Ascending aorta (tissue), 2 donors: ENCODE measurements around the gene BMAL1. TPM values are rescaled to one million over a fixed set of nuclear protein-coding genes. Genes with fewer than 3 reads are reported as not detected.

Source experiments
- DNase-seq, 2 donors: peaks; one replicate each; pipeline ENCODE4 v3.0.0-alpha.2; 2019; ENCODE audit warnings: low spot score in 2 of 2
- H3K27ac ChIP-seq, 2 donors: fragments of 200-600 bp; sonication (generic); one replicate each; pipeline ENCODE4 v1.5.1; 2016 to 2017; ENCODE audit warnings: mild to moderate bottlenecking in 1 of 2
- H3K27me3 ChIP-seq: fragments of 200-600 bp; sonication (generic); one replicate; pipeline ENCODE4 v1.5.1; 2017
- H3K36me3 ChIP-seq, 2 donors: fragments of 200-600 bp; sonication (generic); one replicate each; pipeline ENCODE4 v1.5.1; 2016
- H3K4me1 ChIP-seq, 2 donors: fragments of 200-600 bp; sonication (generic); one replicate each; pipeline ENCODE4 v1.5.1; 2016 to 2017; ENCODE audit warnings: mild to moderate bottlenecking in 1 of 2
- H3K4me3 ChIP-seq, 2 donors: fragments of 200-600 bp; sonication (generic); one replicate each; pipeline ENCODE4 v1.5.1; 2016 to 2017; ENCODE audit warnings: mild to moderate bottlenecking in 1 of 2
- H3K9me3 ChIP-seq, 2 donors: fragments of 200-600 bp; sonication (generic); one replicate each; pipeline ENCODE4 v1.5.1; 2016
- intact Hi-C: fragments of 100-400 bp; cut with DNase I; formaldehyde crosslinking; loops from one replicate; pipeline ENCODE4 v1.15.1; 2023
- total RNA-seq: library from RNA; depleted of rRNA; stranded (reverse); fragments of >200 nt; gene quantifications from one replicate; pipeline ENCODE4 v1.1.0, GENCODE V29; 2016
- TF ChIP-seq, protein P1 (sequence below), 3 experiments: fragments of 200-600 bp in 2 of 3; fragments of 450-650 bp in 1 of 3; sonication (generic) in 2 of 3; IDR thresholded peaks; one replicate each; pipeline ENCODE4 v1.5.1; 2016 to 2019; ENCODE audit warnings: antibody characterized with exemption in 3 of 3, mild to moderate bottlenecking in 1 of 3, moderate library complexity in 1 of 3

BMAL1 gene
- total RNA-seq, 1 donor from 2014 or later, result 15.9 TPM

GRCh38 chr11:13327421-13327820, 49.8 kb downstream of the BMAL1 start:
- intact Hi-C loops, result no loop called here
- no peaks in the 10 kb centered on the region for H3K36me3 ChIP-seq
- H3K9me3 ChIP-seq, result no peaks in the 10 kb centered on the region
- H3K27me3 ChIP-seq, result no peaks in the 10 kb centered on the region
- no peak overlapping the region for H3K4me3 ChIP-seq
- TF ChIP-seq, protein P1, sequence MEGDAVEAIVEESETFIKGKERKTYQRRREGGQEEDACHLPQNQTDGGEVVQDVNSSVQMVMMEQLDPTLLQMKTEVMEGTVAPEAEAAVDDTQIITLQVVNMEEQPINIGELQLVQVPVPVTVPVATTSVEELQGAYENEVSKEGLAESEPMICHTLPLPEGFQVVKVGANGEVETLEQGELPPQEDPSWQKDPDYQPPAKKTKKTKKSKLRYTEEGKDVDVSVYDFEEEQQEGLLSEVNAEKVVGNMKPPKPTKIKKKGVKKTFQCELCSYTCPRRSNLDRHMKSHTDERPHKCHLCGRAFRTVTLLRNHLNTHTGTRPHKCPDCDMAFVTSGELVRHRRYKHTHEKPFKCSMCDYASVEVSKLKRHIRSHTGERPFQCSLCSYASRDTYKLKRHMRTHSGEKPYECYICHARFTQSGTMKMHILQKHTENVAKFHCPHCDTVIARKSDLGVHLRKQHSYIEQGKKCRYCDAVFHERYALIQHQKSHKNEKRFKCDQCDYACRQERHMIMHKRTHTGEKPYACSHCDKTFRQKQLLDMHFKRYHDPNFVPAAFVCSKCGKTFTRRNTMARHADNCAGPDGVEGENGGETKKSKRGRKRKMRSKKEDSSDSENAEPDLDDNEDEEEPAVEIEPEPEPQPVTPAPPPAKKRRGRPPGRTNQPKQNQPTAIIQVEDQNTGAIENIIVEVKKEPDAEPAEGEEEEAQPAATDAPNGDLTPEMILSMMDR (IDR thresholded peaks at IDR 0.05), result no peak
- no peaks in the 10 kb centered on the region for H3K4me1 ChIP-seq
- H3K27ac ChIP-seq, result no peak overlapping the region
- no peak for DNase-seq

GRCh38 chr11:13328286-13328685, 50.7 kb downstream of the BMAL1 start:
- TF ChIP-seq, protein P1 (IDR thresholded peaks at IDR 0.05), result no peak
- H3K4me3 ChIP-seq, result no peak overlapping the region
- DNase-seq, result no peak
- H3K27me3 ChIP-seq, result no peaks in the 10 kb centered on the region
- no peaks in the 10 kb centered on the region for H3K4me1 ChIP-seq
- no peaks in the 10 kb centered on the region for H3K9me3 ChIP-seq
- no peak overlapping the region for H3K27ac ChIP-seq
- intact Hi-C loops, result no loop called here
- H3K36me3 ChIP-seq, result no peaks in the 10 kb centered on the region

DNA sequence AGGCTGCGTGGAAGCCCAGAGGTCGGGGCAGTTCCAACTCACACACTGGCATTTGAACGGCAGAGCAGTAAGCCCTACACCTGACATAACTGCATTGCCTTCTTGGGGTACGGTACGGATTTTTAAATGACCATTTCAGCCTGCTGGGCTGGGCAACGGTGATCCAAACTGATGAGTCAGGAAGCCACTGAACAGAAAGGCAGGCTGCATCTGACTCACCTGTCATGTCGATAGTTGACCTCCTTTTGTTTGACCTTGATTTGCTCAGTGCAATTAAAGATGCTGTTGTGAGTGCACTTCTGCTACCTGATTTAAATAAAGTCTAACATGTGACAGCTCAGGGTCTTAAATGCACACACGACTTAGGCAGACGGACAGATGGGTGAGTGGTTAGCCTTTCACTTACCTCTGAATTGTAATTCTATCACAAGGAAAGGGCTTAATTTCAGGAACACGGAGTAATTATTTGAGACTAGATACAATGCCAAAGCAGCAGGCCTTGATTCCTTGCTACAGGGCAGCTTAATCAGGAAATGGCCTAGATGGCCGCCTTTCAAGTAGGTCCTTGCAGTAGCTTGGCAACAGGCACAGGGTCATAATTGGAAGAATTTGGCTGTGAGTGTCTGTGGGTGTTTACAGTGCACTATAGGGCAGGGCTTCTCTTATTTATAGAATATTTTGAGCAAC, 52.2 kb downstream of the BMAL1 start:
- Histone ChIP-seq H3K4me1 (no peaks in the 10 kb centered on the region), H3K27me3 (no peaks in the 10 kb centered on the region), H3K27ac (no peak overlapping the region), H3K36me3 (no peaks in the 10 kb centered on the region), H3K4me3 (no peak overlapping the region), H3K9me3 (no peaks in the 10 kb centered on the region)
- DNase-seq, result no peak
- TF ChIP-seq, protein P1 (IDR thresholded peaks at IDR 0.05), result no peak
- intact Hi-C loops, result no loop called here

DNA sequence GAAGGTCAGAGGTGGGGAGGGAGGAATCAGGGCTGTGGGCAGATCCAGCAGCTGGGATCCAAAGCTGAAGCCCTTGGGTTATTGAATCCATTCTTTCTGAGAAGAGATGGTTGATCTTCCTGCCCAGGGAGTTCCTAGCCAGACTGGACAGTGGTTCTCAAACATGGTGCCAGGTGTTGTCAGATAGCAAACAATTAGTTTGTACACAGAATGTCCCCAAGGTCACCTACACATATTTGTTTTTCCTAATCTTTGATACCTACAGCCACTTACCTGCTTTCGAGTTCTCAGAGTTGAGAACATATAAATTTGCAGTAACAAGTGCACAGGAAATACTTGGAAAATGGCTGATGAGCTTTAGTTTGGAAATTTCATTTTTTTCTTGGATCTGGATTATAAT, 54.5 kb downstream of the BMAL1 start:
- TF ChIP-seq, protein P1 (IDR thresholded peaks at IDR 0.05), result no peak
- no peaks in the 10 kb centered on the region for H3K9me3 ChIP-seq
- no peaks in the 10 kb centered on the region for H3K27me3 ChIP-seq
- no peak for DNase-seq
- H3K4me1 ChIP-seq, result no peaks in the 10 kb centered on the region
- H3K36me3 ChIP-seq, result no peaks in the 10 kb centered on the region
- intact Hi-C loops, result no loop called here
- no peak overlapping the region for H3K4me3 ChIP-seq
- no peak overlapping the region for H3K27ac ChIP-seq

DNA sequence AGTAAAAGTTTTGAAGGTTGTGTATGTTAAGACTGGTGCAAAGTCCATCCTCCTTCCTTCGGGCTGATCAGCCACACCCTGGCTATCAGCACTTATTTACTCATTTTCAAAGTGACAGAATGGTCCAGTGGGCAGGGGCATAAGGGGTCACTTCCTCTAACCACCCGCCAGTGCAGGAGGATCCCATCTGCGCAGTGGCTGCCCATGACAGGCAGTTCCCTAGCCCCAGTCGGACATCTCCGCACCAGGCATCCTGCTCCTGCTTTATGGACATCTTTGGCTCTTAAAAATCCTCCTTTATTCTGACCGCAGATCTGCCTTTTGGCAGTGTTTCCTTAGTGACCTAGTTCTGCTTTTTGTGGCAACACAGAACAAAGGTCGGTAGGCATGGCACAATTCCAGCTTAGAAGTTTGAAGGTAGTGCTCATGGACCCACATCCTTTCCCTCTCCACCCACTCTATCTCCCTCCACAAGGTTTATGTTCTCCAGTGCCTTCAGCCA, 55.9 kb downstream of the BMAL1 start:
- Histone ChIP-seq H3K27me3 (no peaks in the 10 kb centered on the region), H3K4me1 (peaks cover 0 to 8% of the 10 kb centered on the region in 2 donors), H3K9me3 (no peaks in the 10 kb centered on the region), H3K36me3 (no peaks in the 10 kb centered on the region), H3K27ac (no peak overlapping the region), H3K4me3 (no peak overlapping the region)
- intact Hi-C loops, result no loop called here
- DNase-seq, result no peak
- TF ChIP-seq, protein P1 (IDR thresholded peaks at IDR 0.05), result no peak
